ENCODE data around the gene MAPKAP1. TPM values are rescaled to one million over a fixed set of nuclear protein-coding genes. Genes with fewer than 3 reads are reported as not detected.

Gene MAPKAP1
- total and polyA plus RNA-seq, 9 donors, result 47.3 to 67.3 (median 59.6) TPM

DNA sequence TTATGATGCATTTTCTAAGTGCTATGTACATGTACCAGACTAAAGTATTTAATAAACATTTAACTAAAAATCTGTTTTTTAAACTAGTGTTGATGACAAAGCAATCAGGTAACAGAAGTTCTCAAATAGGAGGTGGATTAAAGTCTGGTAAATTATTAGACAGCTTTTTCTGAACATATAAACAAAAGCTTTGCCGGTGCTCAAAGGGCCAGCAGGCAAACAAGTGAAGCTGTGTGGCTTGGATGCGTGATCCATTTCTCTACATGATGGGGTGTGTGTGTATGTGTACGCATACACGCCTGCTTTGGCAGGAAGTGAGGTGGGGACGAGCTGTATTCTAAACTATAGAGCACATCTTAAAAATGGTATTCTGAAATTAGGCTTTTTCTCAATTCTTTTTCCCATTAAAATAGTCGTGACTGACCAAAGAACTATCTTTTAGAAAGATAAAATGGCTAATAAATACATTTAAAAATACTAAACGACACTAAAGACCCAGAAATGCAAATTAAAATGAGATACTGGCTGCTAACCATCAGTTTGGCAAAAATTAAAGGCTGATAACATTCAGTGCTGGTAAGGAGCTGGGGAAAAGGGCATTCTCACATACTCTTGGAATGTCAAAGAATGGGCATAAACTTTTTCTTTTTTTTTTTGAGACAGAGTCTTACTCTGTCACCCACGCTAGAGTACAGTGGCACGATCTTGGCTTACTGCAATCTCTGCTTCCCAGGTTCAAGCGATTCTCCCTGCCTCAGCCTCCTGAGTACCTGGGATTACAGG lies 174.0 kb downstream of the MAPKAP1 start:
- H3K9me3 ChIP-seq (replicated peaks; ENCODE audit: control insufficient read depth, low read depth, low read length), result no peaks in the 10 kb centered on the region

DNA sequence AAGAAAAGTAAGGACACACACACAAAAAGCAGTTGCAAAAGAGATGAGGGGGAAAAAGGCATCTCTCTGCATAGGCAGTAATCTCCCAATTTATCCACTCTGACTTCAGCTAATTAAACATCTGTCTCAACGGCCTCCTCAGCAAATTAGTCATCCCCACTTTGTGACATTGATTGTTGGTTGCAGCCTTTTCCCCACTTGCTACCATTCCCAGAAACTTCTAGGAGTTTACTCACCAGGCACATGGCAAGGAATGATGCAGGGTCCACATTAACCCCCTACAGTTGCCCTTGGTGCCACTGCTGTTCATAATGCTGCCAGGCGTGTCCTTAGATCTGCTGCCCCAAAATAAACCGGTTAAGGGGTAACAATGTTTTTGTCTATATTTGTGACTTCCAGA lies 174.6 kb downstream of the MAPKAP1 start:
- no peak overlapping the region for H3K4me3 ChIP-seq (ENCODE audit: low read length)
- WGBS (ENCODE audit: insufficient coverage), result 60% methylated on average over 1 of the region's 3 CpGs
- no peaks in the 10 kb centered on the region for H3K36me3 ChIP-seq (ENCODE audit: control insufficient read depth, insufficient read depth, low read length)
- H3K27ac ChIP-seq (ENCODE audit: low read length), result no peak overlapping the region
- no peaks in the 10 kb centered on the region for H3K9me3 ChIP-seq (replicated peaks; ENCODE audit: control insufficient read depth, low read depth, low read length)
- no peak for DNase-seq
- H3K27me3 ChIP-seq (ENCODE audit: control insufficient read depth, insufficient read depth, low read length), result no peaks in the 10 kb centered on the region
- H3K4me1 ChIP-seq (ENCODE audit: control insufficient read depth, insufficient read depth, low read length), result peaks cover 5% of the 10 kb centered on the region

More for the DNA sequence above, 174.0 kb downstream of the MAPKAP1 start:
- H3K4me3 ChIP-seq (ENCODE audit: low read length), result no peak overlapping the region
- H3K27ac ChIP-seq (ENCODE audit: low read length), result no peak overlapping the region
- DNase-seq, result no peak
- H3K27me3 ChIP-seq (ENCODE audit: control insufficient read depth, insufficient read depth, low read length), result no peaks in the 10 kb centered on the region
- 100% methylated on average over 3 of the region's 10 CpGs for WGBS (ENCODE audit: insufficient coverage)
- H3K36me3 ChIP-seq (ENCODE audit: control insufficient read depth, insufficient read depth, low read length), result no peaks in the 10 kb centered on the region
- peaks cover 5% of the 10 kb centered on the region for H3K4me1 ChIP-seq (ENCODE audit: control insufficient read depth, insufficient read depth, low read length)

DNA sequence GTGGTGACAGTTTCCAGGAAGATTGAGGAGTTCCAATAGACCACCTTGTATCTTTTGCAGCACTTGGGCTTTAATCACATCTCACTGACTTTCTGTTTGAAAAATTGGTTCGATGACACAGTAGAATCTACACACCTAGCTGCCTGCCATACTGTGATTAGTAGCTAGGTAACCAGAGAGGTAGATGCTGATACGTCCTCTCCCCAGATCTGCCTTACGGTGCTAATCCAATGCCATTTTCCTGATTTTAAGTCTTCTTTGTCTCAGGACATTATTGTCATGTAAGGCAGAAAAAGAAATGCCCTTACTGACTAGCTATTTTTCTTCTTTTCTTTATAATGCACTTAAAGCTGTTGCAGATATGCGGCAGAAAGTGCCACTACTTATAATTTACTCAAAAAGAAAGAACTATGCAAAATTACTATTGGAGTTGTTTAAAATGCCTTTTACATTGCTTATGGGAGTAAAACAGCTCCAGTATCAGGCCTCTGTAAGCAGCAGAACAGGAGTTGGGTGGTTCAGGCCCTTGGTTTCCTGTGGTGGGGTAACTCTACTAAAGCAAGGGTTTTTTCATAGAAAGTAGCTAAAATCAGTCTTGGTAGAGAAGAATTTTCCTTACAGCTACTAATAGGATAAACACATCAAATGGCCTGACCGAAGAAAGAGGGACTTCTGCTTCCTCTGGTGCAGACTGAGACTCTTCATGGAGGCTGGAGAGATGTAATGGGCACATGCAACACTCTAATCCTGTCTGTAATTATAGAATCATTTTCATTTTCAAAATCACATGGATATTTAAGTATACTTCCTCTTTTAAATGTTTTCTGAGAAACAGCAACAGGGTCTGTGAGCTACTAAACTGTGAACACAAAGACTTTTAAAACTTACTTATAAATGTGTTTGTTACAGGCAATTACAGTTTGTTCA lies 177.2 kb downstream of the MAPKAP1 start:
- H3K4me3 ChIP-seq (ENCODE audit: low read length), result no peak overlapping the region
- H3K36me3 ChIP-seq (ENCODE audit: control insufficient read depth, insufficient read depth, low read length), result no peaks in the 10 kb centered on the region
- no peaks in the 10 kb centered on the region for H3K9me3 ChIP-seq (replicated peaks; ENCODE audit: control insufficient read depth, low read depth, low read length)
- H3K27me3 ChIP-seq (ENCODE audit: control insufficient read depth, insufficient read depth, low read length), result no peaks in the 10 kb centered on the region
- DNase-seq, result no peak
- 100% methylated on average over 1 of the region's 5 CpGs for WGBS (ENCODE audit: insufficient coverage)
- peak overlapping the region; percentile 29 for H3K27ac ChIP-seq (ENCODE audit: low read length)
- peaks cover 22% of the 10 kb centered on the region for H3K4me1 ChIP-seq (ENCODE audit: control insufficient read depth, insufficient read depth, low read length)

DNA sequence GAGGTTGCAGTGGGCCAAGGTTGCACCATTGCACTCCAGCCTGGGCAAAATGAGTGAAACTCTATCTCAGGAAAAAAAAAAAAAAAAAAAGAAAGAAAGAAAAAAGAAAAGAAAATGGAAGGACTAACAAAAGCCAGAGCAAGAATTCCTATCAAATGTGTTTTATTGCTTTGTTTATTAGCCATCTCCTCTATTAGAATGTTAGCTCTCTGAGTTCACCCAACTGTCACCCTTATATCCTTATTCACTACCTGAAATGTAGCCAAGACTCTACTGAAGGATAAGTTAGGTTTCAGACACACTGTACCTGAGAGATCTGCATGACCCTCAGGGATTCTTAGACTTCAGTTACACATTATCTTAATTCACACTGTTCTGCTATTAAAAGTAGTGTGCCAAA lies 177.9 kb downstream of the MAPKAP1 start:
- Histone ChIP-seq H3K27me3 (ENCODE audit: control insufficient read depth, insufficient read depth, low read length) (no peaks in the 10 kb centered on the region), H3K9me3 (replicated peaks; ENCODE audit: control insufficient read depth, low read depth, low read length) (no peaks in the 10 kb centered on the region), H3K27ac (ENCODE audit: low read length) (no peak overlapping the region), H3K36me3 (ENCODE audit: control insufficient read depth, insufficient read depth, low read length) (no peaks in the 10 kb centered on the region), H3K4me1 (ENCODE audit: control insufficient read depth, insufficient read depth, low read length) (peaks cover 27% of the 10 kb centered on the region), H3K4me3 (ENCODE audit: low read length) (no peak overlapping the region)
- no peak for DNase-seq

DNA sequence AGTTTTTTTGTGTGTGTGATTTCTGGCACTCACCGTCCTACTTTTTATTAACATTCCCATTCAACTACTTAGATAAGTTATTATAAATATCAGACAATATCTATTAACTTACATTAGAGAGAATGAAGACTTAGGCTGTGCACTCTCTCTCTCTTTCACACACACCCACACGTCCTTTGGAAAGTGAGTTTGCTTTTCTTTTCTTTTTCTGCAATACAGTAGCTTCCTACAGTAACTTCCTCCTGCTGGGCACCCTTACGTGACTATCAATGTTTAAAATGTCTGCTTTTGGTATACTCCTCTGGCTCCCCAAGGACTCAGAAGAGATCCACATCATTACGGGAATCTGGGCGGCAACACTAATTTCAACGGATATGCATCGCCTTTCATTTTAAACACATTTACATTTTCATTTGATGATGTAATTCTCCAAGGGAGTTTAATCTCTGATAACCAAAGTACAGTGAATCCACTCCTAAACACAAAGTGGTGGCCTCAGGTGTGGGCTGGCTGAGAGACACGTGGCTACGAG lies 179.5 kb downstream of the MAPKAP1 start:
- 63% methylated on average over 2 of the region's 9 CpGs for WGBS (ENCODE audit: insufficient coverage)
- no peak for DNase-seq
- H3K27ac ChIP-seq (ENCODE audit: low read length), result no peak overlapping the region
- no peaks in the 10 kb centered on the region for H3K27me3 ChIP-seq (ENCODE audit: control insufficient read depth, insufficient read depth, low read length)
- H3K36me3 ChIP-seq (ENCODE audit: control insufficient read depth, insufficient read depth, low read length), result no peaks in the 10 kb centered on the region
- peaks cover 31% of the 10 kb centered on the region for H3K4me1 ChIP-seq (ENCODE audit: control insufficient read depth, insufficient read depth, low read length)
- H3K9me3 ChIP-seq (replicated peaks; ENCODE audit: control insufficient read depth, low read depth, low read length), result no peaks in the 10 kb centered on the region
- H3K4me3 ChIP-seq (ENCODE audit: low read length), result no peak overlapping the region

DNA sequence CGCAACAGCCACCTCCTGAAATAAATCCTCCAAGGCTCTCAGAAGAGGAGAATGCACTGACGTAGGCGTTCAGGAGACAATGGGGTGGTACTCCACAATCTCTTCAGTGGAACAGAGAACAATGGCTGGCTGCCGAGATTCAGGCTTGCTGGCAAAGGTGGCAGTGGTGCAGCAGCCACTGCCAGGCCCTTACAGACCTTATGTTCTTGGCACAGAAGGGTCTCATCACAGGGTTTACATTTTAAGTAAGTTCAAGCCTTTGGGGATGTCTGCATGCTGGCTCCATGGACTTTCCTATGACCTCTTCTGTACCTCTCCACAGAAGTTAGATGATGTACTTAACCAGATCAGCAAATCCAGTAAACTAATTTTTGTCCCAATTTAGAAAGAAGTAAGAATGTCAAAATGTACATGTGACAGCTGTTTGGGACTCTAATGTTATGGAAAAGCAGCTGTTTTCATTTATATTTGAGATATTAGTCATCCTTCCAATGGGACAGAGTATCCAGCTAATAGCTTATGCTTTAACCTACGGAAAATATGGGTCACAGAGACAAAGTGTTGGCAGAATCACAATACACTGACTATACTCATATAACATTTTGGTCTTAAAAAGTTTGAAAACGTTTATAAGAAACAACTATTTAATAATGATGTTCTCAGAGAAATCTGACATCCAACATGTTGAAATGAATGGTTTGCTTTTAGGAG lies 180.9 kb downstream of the MAPKAP1 start:
- Histone ChIP-seq H3K36me3 (ENCODE audit: control insufficient read depth, insufficient read depth, low read length) (no peaks in the 10 kb centered on the region), H3K4me3 (ENCODE audit: low read length) (no peak overlapping the region), H3K4me1 (ENCODE audit: control insufficient read depth, insufficient read depth, low read length) (peaks cover 33% of the 10 kb centered on the region), H3K9me3 (replicated peaks; ENCODE audit: control insufficient read depth, low read depth, low read length) (no peaks in the 10 kb centered on the region), H3K27ac (ENCODE audit: low read length) (peak overlapping the region; percentile 95), H3K27me3 (ENCODE audit: control insufficient read depth, insufficient read depth, low read length) (no peaks in the 10 kb centered on the region)
- DNase-seq, result peak; percentile 98
- 14% methylated on average over 1 of the region's 6 CpGs for WGBS (ENCODE audit: insufficient coverage)

DNA sequence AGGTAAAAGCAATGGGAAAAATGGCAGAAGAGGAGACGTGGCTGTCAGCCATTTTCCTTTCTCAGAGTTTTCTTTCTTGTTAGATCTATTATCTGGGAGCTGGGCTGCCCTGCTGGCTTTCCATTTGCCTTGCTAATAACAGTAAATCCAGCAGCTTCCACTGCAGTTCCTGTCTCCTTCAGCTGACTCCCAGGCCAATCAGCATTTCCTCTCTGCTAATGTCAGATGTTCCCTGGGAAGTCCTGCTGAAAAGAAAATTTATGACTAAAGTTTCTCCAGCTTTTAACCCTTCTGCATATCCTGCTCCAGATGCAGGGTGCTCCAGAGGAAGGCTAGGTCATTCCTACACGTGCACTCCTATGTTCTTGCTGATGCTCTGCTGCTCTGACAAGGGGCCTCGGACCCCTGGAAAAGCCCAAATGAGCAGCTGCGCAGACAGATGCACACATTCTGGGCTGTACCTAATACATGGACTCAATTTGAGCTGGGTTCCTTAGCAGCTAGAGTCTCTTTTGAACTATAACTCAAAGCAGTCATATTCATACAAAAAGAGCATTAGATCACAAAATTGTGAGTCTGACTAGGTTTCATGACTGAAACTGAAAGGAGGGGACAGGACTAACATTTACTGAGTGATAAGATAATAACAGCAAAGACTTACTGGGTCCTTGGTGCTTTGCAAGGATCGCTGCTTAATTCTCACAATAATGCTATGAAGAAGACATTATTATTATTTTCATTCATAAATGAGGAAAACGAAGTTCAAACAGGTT lies 182.2 kb downstream of the MAPKAP1 start:
- DNase-seq, result peak; percentile 96
- peak overlapping the region; percentile 95 for H3K27ac ChIP-seq (ENCODE audit: low read length)
- H3K9me3 ChIP-seq (replicated peaks; ENCODE audit: control insufficient read depth, low read depth, low read length), result no peaks in the 10 kb centered on the region
- 39% methylated on average over 3 of the region's 6 CpGs for WGBS (ENCODE audit: insufficient coverage)
- no peaks in the 10 kb centered on the region for H3K27me3 ChIP-seq (ENCODE audit: control insufficient read depth, insufficient read depth, low read length)
- H3K4me1 ChIP-seq (ENCODE audit: control insufficient read depth, insufficient read depth, low read length), result peaks cover 33% of the 10 kb centered on the region
- no peak overlapping the region for H3K4me3 ChIP-seq (ENCODE audit: low read length)
- peaks cover 7% of the 10 kb centered on the region for H3K36me3 ChIP-seq (ENCODE audit: control insufficient read depth, insufficient read depth, low read length)

DNA sequence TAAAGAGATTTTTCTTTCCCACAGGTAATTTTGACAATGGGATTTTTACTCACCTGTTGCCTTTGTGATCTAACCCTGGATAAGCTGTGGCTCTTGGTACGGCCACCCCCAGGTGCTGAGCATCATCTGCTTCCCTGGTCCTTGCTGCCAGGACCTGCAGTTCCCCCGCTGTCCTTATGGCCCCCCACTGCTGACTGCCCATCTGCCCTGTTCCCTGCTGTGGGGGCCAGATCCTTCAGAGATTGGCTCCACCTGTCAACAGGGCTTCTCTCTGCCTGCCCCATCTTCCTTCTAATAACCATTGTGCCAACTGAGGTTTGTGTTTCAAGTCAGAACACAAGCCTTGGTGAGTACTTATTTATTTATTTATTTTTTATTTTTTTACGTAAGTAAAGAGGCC lies 183.3 kb downstream of the MAPKAP1 start:
- Histone ChIP-seq H3K9me3 (replicated peaks; ENCODE audit: control insufficient read depth, low read depth, low read length) (no peaks in the 10 kb centered on the region), H3K27ac (ENCODE audit: low read length) (no peak overlapping the region), H3K4me3 (ENCODE audit: low read length) (no peak overlapping the region), H3K4me1 (ENCODE audit: control insufficient read depth, insufficient read depth, low read length) (peaks cover 33% of the 10 kb centered on the region), H3K27me3 (ENCODE audit: control insufficient read depth, insufficient read depth, low read length) (no peaks in the 10 kb centered on the region), H3K36me3 (ENCODE audit: control insufficient read depth, insufficient read depth, low read length) (peaks cover 7% of the 10 kb centered on the region)
- 82% methylated on average over 2 of the region's 3 CpGs for WGBS (ENCODE audit: insufficient coverage)
- no peak for DNase-seq

DNA sequence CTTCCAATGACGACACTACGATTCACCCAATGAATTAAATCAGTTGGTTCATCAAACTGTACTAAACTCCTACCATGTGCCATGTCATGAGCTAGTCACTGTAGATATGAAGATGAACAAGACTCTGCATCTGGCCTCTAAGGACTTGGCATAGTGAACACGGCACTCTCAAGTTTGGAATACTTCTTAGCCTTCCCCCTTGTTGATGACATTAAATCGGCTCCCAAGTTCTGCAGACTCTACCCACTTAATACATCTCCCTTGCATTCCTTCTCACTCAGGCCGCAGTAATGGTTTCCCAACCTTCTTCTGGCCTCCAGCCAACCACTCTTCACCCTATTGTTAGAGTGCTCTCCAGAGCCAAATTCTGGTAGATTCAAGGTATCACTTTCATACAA lies 184.7 kb downstream of the MAPKAP1 start:
- DNase-seq, result no peak
- peaks cover 31% of the 10 kb centered on the region for H3K4me1 ChIP-seq (ENCODE audit: control insufficient read depth, insufficient read depth, low read length)
- 72% methylated on average over 3 of the region's 5 CpGs for WGBS (ENCODE audit: insufficient coverage)

More for the DNA sequence above, 184.7 kb downstream of the MAPKAP1 start:
- Histone ChIP-seq H3K27ac (ENCODE audit: low read length) (no peak overlapping the region), H3K27me3 (ENCODE audit: control insufficient read depth, insufficient read depth, low read length) (no peaks in the 10 kb centered on the region), H3K9me3 (replicated peaks; ENCODE audit: control insufficient read depth, low read depth, low read length) (no peaks in the 10 kb centered on the region), H3K4me3 (ENCODE audit: low read length) (no peak overlapping the region), H3K36me3 (ENCODE audit: control insufficient read depth, insufficient read depth, low read length) (peaks cover 7% of the 10 kb centered on the region)
